HS-27A (cell line): Measurements from ENCODE around the gene SYNPO.

ENCODE experiments used
- DNase-seq: peaks from one replicate; pipeline ENCODE4 v3.0.0-alpha.2; 2012; ENCODE audit warnings: low read depth, missing footprints

Gene SYNPO

DNA sequence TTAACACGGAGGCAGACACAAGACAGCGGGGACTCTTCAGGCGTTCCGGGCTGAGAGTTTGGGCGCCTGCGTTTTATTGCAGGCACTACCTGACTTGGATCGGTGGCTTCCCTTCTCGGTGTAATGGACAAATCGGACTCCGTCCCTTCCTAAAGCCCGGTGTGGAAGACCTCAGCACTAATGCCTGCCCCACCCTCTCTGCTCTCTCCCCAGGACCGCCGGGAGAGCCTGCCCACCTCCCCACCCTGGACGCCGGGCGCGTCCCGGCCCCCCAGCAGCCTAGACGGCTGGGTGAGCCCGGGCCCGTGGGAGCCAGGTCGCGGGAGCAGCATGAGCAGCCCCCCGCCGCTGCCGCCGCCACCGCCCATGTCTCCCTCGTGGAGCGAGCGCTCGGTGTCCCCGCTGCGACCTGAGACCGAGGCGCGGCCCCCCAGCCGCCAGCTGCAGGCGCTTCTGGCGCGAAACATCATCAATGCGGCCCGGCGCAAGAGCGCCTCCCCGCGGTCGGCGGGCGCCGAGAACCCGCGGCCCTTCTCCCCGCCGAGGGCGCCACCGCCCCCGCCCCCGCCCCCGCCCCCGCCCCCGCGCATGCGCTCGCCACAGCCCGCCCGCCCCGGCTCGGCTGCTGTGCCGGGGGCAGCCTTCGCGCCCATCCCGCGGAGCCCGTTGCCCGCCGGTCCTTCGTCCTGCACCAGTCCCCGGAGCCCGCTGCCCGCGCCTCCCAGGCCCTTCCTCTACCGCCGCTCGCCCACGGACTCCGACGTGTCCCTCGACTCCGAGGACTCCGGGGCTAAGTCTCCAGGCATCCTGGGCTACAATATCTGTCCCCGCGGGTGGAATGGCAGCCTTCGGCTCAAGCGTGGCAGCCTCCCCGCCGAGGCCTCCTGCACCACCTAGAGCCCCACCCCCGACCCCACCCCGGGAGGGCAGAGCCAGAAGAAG, 16.0 kb downstream of the SYNPO start:
- no peak for DNase-seq

DNA sequence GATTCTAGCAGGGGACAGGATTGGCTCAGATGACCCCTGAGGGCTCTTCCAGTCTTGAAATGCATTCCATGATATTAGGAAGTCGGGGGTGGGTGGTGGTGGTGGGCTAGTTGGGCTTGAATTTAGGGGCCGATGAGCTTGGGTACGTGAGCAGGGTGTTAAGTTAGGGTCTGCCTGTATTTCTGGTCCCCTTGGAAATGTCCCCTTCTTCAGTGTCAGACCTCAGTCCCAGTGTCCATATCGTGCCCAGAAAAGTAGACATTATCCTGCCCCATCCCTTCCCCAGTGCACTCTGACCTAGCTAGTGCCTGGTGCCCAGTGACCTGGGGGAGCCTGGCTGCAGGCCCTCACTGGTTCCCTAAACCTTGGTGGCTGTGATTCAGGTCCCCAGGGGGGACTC, 17.7 kb downstream of the SYNPO start:
- DNase-seq, result no peak

DNA sequence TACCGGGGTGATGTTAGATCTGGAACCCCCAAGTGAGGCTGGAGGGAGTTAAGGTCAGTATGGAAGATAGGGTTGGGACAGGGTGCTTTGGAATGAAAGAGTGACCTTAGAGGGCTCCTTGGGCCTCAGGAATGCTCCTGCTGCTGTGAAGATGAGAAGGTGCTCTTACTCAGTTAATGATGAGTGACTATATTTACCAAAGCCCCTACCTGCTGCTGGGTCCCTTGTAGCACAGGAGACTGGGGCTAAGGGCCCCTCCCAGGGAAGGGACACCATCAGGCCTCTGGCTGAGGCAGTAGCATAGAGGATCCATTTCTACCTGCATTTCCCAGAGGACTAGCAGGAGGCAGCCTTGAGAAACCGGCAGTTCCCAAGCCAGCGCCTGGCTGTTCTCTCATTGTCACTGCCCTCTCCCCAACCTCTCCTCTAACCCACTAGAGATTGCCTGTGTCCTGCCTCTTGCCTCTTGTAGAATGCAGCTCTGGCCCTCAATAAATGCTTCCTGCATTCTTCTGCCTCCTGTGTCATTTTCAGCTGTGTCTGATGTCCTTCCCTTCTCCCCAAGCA, 18.3 kb downstream of the SYNPO start:
- no peak for DNase-seq

DNA sequence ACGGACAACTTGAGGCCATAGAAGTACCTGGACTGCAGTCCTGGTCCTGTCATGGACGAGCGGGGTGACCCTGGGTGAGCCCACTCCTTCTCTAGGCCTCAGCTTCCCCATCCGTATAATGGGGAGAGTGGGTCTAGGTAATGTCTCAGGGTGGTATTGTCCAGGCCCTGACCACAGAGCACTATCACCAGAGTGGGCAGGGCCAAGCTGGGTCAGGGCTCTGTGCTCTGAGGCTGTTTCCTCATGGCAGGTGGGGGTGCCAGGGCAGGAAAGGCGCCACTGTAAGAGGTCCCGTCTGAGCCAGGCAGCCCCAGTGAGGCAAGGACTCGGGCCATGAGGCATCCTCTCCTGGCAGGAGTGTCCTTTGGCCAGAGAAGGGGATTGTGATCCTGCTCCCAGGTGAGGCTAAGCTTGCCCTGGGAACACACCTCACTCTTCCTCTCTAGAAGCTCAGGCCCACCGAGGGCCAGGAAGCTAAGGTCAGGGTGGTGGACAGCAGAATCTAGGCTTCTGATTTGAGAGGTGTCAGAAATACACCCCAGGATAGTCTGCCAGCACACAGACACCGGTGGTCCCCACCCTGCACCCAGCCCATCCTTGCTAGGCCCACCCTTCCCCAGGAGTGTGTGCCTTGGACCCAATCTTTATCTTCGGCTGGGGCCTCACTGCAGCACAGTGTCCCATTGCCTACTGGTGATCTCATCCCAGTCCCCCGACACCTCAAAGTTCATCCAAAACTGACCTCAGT, 19.1 kb downstream of the SYNPO start:
- DNase-seq, result no peak

DNA sequence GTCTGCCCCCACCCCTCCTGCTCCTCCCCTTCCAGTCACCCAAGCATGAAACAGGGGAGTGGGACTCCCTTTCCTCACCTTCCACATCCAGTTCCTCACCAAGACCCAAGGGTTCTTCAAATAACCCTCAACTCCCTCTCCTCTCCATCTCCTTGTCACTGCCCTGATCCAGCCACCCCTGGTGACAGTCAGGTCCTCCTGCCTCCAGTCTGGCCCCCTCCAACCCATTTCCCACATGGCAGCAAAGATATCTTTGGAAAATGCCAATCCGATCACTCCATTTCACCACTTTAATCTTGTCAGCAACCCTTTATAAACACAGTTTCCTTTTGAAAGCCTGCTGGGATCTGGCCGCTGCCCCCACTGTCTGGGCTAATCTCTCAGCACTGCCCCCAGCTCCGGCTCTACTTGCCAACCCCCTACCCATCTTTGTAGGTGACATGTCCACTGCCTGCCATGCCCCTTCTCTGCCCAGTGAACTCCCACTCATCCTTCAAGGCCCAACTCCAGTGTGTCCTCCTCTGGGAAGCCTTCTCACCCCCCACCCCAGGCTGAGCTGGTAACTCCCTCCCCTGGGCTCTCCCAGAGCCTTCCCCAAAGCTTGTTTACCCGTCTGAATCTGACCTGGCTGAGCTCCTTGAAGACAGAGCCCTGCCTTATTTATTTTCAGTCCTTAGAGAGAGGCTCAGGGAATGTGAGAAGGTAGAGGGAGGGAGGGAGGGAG, 19.8 kb downstream of the SYNPO start:
- DNase-seq, result no peak

DNA sequence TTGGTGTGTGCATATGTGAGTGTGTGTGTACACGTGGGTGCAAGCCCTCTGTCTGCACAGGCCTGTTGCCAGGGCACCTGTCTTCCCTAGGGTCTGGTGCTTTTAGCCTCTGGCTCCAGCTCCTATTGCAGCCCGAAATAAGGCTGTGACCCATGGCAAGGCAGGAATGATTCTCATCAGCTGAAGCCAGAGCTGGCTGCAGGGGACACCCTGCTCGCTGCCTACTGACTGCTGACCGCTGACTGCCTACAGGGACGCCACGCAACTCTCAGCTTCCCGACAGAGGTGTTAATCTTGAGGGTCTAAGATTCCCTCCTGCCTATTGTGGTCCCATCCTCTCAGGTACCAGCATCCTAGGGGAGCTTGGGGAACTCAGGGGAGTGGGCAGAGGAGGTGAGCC, 20.6 kb downstream of the SYNPO start, which contains the start of gene MYOZ3:
MYOZ3 (plus strand) TSS at position 166 of the 400 bp plus-strand sequence. CDS start 1,691 bp downstream, outside the sequence.
- DNase-seq, result no peak

DNA sequence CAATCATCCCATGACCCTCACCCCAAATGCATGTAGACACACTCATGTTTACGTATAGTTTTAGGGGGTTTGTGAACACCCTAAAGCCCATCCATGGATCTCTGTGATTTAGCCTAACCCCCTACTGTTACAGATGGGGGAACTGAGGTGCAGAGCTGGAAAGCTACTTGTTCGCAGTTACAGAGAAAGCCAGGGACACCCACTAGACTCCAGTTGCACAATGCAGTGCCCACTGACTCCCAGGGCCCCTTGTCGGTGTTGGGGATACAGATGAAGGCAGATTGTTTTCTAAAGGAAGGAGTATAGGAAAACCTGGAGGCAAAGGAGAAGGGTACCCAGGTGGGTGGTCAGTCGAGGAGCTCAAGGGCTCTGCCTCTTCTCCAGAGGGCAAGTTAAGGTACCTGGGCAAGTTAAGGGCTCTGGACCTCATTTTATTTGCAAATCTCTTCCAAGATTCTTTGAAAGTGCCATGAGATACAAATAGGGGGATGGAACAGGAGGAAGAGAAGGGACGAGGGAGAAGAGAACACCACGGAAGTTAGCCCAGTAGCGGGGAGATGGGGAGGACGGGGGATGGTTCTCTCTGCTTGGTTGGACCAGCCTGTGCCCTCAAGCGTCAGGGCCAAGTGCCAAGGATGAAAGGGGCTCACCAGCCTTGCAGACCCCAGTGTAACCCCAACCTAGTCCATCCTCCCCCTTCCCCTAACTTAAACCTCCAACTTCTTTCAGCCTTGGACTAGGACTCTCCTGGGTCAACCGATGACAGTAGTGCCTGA, 21.5 kb downstream of the SYNPO start:
- DNase-seq, result no peak

DNA sequence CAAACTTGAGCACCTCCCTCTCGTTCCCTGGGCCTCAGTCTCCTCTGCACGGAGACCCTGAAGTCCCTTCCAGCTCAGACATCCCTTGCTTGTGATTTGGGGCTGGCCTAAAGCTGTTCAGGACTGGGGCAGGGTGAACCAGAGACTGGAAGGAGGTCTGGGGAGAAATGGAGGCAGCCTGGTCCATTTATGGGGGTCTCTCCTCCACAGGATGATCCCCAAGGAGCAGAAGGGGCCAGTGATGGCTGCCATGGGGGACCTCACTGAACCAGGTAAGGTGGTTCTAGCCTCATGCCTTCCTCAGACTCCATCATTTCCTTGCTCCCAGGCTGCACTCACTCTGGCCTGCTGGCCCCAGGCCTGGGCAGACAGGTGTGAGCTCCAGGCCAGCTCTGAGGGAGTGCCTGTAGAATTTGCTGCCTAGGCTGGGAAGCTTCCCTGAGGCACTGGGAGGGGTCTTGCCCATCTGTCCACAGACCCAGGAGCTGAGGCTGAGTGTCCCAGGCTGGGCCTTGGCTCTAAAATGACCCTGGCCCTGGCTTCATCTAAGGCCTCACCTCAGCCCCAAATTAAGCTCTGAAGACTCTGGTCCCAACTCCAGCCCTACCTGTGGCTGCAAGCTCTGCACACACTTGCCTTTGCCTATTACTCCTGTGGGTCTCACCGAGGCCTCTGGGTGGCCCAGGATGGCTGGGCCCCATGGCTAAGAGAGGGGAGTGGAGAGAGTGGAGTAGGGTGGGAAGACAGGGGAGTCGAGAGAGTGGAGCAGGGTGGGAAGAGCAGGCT, 22.5 kb downstream of the SYNPO start:
- DNase-seq, result no peak

DNA sequence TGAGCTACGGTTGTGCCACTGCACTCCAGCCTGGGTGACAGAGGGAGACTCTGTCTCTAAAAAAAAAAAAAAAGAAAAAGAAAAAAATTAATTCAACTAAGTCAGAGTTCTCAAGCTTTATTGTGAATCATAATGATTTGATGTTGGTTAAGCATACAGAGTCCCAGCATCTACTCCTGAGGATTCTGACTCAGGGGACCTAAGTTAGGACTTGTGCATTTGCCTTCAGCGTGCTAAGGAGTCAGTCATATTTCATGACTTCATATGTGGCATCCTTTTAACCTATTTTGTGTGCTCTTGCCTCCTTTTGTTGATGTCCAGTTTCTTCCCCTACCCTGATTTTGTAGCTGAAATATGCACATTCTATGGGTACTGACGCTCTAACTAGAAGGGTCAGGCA, 23.5 kb downstream of the SYNPO start:
- DNase-seq, result no peak

DNA sequence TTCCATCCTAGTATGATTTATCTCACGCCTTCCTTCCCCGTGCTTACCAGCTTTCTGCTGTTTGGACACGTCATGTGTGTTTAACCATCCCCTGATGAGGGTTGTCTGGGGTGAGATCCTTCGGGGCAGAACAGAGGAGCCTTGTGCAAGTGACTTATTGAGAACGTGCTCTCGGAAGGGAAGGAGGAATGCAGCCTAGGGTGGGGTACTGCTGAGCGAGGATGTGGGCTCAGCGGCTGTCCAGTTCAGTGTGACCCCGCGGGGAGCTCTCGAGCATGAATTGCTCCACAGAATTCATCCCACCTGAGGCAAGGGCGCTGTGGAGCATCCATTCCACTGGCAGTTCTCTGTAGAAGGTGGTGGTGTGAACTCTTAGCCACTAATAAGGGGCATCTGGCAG, 24.6 kb downstream of the SYNPO start:
- no peak for DNase-seq

DNA sequence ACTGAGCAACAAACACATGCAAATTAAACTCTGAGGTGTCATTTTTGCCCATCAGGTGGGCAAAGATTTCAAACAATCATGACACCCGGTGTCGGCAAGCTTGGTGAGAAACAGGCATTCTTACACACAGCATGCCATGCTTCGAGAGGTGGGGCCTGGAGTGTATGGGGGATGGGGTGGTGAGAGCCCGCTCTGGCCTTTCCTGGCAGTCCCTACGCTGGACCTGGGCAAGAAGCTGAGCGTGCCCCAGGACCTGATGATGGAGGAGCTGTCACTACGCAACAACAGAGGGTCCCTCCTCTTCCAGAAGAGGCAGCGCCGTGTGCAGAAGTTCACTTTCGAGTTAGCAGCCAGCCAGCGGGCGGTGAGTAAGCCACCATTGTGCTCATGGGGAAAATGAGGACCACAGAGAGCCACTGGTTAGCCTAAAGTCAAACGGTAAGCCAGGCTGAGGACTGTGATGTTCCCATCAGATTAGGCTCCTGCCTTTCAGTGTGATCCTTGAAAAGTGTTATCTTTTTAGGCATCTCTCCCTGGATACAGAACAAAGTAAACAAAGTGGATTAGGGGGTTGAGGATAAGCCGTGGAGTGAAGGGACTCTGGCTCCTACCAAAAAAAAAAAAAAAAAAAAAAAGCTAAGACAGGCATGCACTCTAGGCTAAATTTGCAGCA, 30.0 kb downstream of the SYNPO start:
- no peak for DNase-seq

DNA sequence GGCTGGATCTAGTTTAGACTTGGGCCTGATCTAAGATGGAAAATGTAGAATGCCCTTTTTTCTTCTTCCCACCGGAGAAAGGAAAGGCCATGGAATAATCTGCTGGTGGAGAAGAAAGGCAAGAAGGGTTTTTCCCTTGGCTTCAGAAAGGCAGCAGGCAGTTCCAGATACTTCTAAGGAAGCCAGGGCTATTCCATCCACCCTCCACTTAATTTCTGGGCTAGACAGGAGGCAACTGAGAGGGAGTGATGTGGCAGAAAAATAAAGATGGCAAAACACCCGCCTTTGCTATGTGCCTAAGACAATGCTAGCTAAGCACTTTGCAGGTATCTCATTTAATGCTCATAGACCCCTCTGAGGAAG, 30.5 kb downstream of the SYNPO start:
- no peak for DNase-seq

DNA sequence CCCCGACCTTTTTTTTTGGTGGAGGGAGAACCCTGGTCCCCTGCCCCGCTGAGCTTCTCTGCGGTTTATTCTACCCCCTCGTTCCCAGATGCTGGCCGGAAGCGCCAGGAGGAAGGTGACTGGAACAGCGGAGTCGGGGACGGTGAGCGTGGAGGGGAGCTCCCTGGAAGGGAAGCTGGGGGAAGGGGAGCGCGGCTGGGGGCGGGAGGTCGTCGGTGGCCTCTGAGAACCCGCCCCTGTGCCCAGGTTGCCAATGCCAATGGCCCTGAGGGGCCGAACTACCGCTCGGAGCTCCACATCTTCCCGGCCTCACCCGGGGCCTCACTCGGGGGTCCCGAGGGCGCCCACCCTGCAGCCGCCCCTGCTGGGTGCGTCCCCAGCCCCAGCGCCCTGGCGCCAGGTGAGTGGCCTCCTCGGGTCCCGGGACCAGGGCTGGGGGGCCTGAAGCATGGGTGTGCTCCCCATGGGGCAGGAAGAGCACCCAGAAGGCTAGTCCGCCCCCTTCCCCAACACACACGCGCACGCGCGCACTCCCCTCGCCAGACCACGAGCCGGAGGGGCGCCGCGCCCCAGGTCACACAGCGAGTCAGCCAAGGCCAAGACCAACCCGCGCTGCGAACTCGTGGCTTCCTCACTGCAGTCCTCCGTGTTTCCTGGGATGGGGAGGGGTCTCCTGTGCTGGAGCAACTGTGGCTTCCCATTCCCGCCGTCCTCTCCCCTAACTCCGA, 31.2 kb downstream of the SYNPO start:
- DNase-seq, result no peak

DNA sequence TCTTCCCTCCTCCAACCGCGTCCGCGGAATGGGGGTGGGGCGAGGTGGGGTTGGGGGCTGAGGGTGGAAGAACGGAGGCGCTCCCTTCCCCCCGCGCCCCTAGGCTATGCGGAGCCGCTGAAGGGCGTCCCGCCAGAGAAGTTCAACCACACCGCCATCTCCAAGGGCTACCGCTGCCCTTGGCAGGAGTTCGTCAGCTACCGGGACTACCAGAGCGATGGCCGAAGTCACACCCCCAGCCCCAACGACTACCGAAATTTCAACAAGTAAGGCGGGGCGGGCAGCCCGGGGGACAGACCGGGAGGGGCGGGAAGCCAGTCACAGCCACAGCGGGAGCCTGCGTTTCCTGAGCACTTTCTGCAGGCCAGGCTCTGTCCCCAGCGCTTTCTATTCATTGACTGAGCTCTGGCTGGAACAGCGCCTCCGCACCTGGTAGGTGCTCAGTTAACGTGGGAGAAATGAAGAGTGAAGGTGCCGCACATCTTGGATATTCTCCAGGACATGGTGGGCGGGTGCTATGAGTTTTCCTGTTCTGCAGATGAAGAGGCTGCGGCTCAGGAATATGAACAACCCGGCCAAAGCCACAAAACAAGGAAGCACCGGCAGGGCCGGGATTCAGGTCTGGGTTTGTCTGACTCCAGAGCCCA, 31.9 kb downstream of the SYNPO start:
- DNase-seq, result no peak

DNA sequence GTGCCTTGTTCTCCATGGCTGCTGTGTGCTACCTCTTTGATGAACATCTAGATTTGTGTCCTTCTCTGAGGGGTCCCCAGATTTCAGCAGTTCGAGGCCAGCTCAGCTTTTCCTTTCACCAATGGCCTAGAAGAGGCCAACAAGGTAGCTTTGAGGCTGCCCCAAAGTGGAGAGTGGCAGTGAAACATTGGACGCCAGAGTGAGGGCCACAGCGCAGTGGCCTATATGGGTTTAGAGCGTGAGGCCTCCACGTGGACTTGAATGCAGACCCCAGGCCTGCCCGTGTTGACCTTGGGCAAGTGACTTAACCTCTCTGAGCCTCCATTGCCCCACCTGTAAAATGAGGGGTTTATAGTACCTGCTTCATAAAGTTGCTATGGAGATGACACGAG, 32.4 kb downstream of the SYNPO start:
- no peak for DNase-seq

DNA sequence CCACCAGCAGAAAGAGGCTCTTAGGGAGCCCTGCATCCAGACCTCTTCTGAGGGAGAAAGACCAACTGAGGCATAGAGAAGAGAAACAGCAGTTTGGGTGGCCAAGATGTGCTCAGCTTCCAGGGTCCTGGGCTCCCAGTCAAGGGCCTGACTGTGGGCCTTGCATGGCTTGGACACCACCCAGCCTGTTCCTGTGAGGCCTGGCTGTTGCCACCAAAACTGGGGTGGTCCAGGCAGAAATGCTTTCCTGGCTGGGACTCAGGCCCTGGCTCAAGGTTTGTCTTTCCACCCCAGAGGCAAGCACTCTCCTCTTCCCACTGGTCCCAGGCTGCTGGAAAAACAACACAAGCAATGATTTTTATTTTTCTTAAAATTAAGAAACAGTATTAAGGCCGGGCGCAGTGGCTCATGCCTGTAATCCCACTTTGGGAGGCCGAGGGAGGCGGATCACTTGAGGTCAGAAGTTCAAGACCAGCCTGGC, 33.9 kb downstream of the SYNPO start:
- no peak for DNase-seq

DNA sequence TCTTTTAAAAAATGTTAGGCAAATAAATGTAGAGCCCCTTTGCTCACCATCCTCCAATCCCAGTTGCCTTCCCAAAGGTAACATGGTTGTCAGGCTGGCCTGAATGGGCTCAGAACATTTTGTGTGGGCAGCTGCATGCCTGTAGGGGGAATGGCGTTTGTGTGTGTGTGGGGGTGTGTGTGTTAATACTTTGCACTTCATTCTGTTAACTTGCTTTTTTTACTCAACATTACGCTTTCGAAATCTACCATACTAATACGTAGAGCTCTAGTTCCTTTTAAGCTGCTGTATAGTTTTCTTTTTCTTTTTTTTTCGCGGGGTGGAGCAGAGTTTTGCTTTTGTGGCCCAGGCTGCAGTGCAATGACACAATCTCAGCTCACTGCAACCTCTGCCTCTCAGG, 34.6 kb downstream of the SYNPO start:
- no peak for DNase-seq

DNA sequence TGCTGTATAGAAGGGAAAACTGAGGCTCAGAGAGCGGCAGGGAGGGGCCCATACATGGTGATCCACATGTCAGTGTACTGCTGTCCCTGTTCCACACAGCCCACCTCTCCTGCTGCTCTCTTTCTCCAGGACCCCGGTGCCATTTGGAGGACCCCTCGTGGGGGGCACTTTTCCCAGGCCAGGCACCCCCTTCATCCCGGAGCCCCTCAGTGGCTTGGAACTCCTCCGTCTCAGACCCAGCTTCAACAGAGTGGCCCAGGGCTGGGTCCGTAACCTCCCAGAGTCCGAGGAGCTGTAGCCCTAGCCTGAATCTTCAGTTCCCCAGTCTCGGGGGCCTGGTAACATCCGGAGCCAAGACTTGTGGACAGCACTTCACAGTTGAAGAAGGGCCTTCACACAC, 36.1 kb downstream of the SYNPO start:
- no peak for DNase-seq

DNA sequence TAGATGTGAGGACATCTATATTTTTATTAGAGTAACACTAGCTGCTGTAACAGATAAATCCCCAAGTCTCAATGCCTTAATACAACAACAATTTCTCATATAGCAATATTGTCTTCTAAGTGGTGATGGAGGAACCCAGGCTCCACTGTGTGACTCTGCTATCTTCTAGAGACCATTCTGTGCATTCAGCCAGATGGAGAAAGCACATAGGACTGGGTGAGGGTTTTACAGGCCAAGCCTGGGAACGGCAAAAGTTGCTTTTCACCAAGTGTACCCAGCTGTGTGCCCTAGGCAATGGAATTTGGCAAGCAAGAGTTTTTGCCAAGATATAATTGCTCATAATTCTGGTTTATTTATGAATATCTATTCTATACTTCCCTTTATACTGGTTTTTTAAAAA, 48.7 kb downstream of the SYNPO start:
- DNase-seq, result no peak
